ENCODE data around the gene ZNF808. TPM values are rescaled to one million over a fixed set of nuclear protein-coding genes. Genes with fewer than 3 reads are reported as not detected.

The ZNF808 gene
- total and polyA plus RNA-seq, 9 of the 15 experiments (the other 6 are each of a cell fraction or from before 2014, with no cell fraction given) = 3.1 to 20.1 (median 10.9) TPM

DNA sequence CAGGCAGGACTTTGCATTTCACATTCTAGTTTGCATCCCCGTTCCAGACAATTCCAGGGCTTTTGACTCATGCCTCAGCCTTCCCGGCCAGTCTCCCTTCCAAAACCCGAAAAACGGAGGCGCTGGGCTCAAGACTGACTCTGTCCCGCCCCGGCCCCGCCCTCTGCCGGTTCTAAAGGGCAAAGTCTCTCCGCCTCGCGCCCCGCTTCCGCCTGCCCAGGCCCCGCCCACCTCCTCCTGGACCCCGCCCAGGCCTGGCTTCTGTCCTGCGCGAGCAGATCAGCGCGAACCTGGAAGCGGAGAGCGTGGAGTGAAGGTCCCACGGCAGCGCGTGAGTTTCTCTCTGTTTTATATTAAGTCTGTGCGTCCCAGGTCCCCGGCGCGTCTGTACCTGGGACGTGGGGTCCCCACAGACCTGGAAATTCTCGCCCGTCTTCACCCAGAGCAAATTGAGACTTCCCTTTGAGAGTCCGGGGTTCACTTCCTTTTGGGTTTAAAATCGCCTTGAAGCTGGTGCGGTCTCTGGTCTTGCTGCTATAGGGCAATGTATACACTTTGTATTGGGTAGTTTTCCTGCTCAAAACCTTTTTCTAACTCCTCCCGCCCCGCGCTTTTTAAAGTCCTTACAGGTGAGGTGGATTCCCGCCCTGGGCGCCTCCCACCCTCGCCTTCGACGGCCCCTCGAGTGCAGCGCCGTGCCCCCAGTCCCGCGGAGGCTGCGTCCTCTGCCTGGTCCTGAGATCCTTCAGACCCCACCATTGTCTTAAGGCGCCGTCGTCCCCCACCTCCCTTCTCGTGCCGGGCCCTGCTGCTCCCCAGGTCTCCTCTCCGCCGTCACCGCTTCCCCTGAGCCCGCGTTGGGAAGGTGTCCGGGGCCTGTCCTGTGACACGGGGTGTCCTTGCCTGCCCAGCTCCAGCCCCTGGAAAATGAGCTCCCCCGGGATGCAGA is 73.8 kb downstream of the ZNF808 start (continued):
- TF ChIP-seq, protein P1, sequence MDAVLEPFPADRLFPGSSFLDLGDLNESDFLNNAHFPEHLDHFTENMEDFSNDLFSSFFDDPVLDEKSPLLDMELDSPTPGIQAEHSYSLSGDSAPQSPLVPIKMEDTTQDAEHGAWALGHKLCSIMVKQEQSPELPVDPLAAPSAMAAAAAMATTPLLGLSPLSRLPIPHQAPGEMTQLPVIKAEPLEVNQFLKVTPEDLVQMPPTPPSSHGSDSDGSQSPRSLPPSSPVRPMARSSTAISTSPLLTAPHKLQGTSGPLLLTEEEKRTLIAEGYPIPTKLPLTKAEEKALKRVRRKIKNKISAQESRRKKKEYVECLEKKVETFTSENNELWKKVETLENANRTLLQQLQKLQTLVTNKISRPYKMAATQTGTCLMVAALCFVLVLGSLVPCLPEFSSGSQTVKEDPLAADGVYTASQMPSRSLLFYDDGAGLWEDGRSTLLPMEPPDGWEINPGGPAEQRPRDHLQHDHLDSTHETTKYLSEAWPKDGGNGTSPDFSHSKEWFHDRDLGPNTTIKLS (IDR thresholded peaks at IDR 0.05; ENCODE audit: borderline replicate concordance, low read depth) = no peak
- TF ChIP-seq SETDB1 (IDR thresholded peaks at IDR 0.05; ENCODE audit: low read length) (no peak), CBX3 (IDR thresholded peaks at IDR 0.05; ENCODE audit: borderline replicate concordance in 1 of 2, low read length in 2 of 2) (no peak; a peak in 1 of 3 replicates), SMARCC2 (IDR thresholded peaks at IDR 0.05; ENCODE audit: low read depth) (no peak), ZNF3 (CRISPR knock-in tag; IDR thresholded peaks at IDR 0.05) (no peak), NRF1 (conservative IDR thresholded peaks at IDR 0.05 in 1 of 2, IDR thresholded peaks at IDR 0.05 in 1 of 2) (peak; percentile 86 to 88), ZNF143 (CRISPR knock-in tag; IDR thresholded peaks at IDR 0.05) (no peak), ESRRA (IDR thresholded peaks at IDR 0.05; ENCODE audit: borderline replicate concordance, low read depth) (no peak), ZFPM2 (CRISPR knock-in tag; IDR thresholded peaks at IDR 0.05) (no peak), ETV1 (tag; conservative IDR thresholded peaks at IDR 0.05; ENCODE audit: low read depth) (0 out of 2 replicates have a peak, but pooled peaks have one; percentile 26), L3MBTL2 (IDR thresholded peaks at IDR 0.05) (peak; percentile 86), SMAD3 (CRISPR knock-in tag; conservative IDR thresholded peaks at IDR 0.05) (no peak), KDM5B (IDR thresholded peaks at IDR 0.05; ENCODE audit: insufficient replicate concordance, low read depth, low read length) (peak; percentile 63), KAT7 (CRISPR knock-in tag; IDR thresholded peaks at IDR 0.05; ENCODE audit: borderline replicate concordance) (no peak), ZNF668 (CRISPR knock-in tag; IDR thresholded peaks at IDR 0.05) (no peak), TBP (optimal IDR thresholded peaks at IDR 0.05; ENCODE audit: low read depth, low read length) (peak; percentile 22), HDAC8 (tag; IDR thresholded peaks at IDR 0.05) (no peak), TAF1 (IDR thresholded peaks at IDR 0.05; ENCODE audit: control insufficient read depth, extremely low read depth, insufficient read depth, low read length, severe bottlenecking) (peak; percentile 84), RB1 (IDR thresholded peaks at IDR 0.05; ENCODE audit: low read depth) (0 out of 2 replicates have a peak, but pooled peaks have one; percentile 27)
- TF ChIP-seq, protein P2, sequence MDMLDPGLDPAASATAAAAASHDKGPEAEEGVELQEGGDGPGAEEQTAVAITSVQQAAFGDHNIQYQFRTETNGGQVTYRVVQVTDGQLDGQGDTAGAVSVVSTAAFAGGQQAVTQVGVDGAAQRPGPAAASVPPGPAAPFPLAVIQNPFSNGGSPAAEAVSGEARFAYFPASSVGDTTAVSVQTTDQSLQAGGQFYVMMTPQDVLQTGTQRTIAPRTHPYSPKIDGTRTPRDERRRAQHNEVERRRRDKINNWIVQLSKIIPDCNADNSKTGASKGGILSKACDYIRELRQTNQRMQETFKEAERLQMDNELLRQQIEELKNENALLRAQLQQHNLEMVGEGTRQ (CRISPR knock-in tag; IDR thresholded peaks at IDR 0.05) = no peak
- TF ChIP-seq, protein P3, sequence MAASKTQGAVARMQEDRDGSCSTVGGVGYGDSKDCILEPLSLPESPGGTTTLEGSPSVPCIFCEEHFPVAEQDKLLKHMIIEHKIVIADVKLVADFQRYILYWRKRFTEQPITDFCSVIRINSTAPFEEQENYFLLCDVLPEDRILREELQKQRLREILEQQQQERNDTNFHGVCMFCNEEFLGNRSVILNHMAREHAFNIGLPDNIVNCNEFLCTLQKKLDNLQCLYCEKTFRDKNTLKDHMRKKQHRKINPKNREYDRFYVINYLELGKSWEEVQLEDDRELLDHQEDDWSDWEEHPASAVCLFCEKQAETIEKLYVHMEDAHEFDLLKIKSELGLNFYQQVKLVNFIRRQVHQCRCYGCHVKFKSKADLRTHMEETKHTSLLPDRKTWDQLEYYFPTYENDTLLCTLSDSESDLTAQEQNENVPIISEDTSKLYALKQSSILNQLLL (CRISPR knock-in tag; IDR thresholded peaks at IDR 0.05; ENCODE audit: borderline replicate concordance) = no peak
- TF ChIP-seq, protein P4, sequence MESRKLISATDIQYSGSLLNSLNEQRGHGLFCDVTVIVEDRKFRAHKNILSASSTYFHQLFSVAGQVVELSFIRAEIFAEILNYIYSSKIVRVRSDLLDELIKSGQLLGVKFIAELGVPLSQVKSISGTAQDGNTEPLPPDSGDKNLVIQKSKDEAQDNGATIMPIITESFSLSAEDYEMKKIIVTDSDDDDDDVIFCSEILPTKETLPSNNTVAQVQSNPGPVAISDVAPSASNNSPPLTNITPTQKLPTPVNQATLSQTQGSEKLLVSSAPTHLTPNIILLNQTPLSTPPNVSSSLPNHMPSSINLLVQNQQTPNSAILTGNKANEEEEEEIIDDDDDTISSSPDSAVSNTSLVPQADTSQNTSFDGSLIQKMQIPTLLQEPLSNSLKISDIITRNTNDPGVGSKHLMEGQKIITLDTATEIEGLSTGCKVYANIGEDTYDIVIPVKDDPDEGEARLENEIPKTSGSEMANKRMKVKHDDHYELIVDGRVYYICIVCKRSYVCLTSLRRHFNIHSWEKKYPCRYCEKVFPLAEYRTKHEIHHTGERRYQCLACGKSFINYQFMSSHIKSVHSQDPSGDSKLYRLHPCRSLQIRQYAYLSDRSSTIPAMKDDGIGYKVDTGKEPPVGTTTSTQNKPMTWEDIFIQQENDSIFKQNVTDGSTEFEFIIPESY (CRISPR knock-in tag; IDR thresholded peaks at IDR 0.05) = no peak
